GM12874 (cell line): ENCODE data around the gene NEB.

ENCODE experiments used
- TF ChIP-seq, protein P1 (sequence below): IDR thresholded peaks from 2 replicates; pipeline ENCODE4 v1.5.1; 2011; ENCODE audit warnings: low read depth, mild to moderate bottlenecking, control low read depth, low read length, moderate library complexity; ENCODE audit not compliant: insufficient read depth

NEB gene

DNA sequence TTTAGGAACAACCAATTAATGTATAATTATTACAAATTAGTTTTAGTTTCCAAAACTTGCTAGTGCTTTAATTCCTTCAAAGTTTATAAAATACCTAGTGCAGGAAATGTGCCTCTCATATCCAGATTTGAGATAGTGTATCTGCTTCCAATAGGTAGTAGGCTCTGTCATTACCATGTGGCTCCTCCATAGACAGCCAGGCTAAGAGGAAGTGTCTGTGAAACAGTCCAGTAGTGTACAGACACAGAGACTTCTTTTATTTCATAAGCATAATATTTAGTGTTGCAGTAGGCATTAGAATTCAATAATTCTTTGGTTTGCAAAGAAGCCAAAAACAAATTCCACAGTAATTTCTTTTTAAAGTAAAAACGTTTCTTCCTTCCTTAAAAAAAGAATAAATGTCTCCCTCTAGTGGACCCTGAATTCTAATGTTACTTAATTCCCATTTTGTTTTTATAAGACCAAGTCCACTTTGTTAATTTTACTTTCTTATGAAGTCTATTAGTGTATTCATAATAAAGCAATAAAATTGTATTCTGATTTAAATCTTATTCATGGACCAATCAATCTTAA, 101.2 kb downstream of the NEB start:
- TF ChIP-seq, protein P1, sequence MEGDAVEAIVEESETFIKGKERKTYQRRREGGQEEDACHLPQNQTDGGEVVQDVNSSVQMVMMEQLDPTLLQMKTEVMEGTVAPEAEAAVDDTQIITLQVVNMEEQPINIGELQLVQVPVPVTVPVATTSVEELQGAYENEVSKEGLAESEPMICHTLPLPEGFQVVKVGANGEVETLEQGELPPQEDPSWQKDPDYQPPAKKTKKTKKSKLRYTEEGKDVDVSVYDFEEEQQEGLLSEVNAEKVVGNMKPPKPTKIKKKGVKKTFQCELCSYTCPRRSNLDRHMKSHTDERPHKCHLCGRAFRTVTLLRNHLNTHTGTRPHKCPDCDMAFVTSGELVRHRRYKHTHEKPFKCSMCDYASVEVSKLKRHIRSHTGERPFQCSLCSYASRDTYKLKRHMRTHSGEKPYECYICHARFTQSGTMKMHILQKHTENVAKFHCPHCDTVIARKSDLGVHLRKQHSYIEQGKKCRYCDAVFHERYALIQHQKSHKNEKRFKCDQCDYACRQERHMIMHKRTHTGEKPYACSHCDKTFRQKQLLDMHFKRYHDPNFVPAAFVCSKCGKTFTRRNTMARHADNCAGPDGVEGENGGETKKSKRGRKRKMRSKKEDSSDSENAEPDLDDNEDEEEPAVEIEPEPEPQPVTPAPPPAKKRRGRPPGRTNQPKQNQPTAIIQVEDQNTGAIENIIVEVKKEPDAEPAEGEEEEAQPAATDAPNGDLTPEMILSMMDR, result no peak

GRCh38 chr2:151630372-151630771, 103.9 kb downstream of the NEB start:
- TF ChIP-seq, protein P1, result no peak

DNA sequence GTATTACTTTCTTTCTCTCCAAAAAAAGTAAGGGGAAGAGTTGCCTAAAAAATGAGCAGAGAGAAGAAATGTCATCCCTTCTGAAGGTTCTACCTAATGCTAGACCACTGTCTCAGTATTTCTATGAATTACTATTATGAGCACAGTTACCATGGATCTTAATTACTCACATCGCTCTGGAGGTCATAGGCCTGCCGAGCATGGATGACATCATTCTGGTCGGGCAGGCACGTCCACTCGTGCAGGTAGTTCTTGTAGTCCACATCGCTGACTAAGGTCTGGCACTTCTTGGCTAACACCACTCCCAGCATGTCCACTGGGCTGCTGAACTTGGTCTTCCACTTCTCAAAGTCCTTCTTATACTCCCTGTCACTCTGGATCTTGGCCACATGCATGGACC, 106.9 kb downstream of the NEB start:
- TF ChIP-seq, protein P1, result no peak

- TF ChIP-seq, protein P1, result no peak
Measured at GRCh38 chr2:151624271-151624670, 110.0 kb downstream of the NEB start.

GRCh38 chr2:151623631-151624030, 110.6 kb downstream of the NEB start:
- TF ChIP-seq, protein P1, result no peak

- TF ChIP-seq, protein P1, result no peak
Measured at GRCh38 chr2:151620761-151621160, 113.5 kb downstream of the NEB start.

GRCh38 chr2:151619337-151619989, 114.8 kb downstream of the NEB start:
- TF ChIP-seq, protein P1, result no peak
